ENCODE results near the gene HEG1.

- TF ChIP-seq POLR2A (IDR thresholded peaks at IDR 0.05; ENCODE audit: low read depth, low read length): no peak
- no peak for TF ChIP-seq POLR2AphosphoS5 (IDR thresholded peaks at IDR 0.05; ENCODE audit: low read depth, low read length)
These were observed 72.9 kb downstream of the HEG1 start for GRCh38 chr3:124982855-124983254.
